Suppressor macrophage treated with lipopolysaccharide for 4 hours (primary cell): ENCODE measurements around the gene VEZT.
A peak's percentile ranks its signal among the peaks of the same experiment; 100 is the strongest.
"Not testable (repeated sequence)": the region's sequence is repeated elsewhere in the genome, so short reads cannot be mapped to it uniquely, and the experiment has no call there.

ENCODE experiments used
- DNase-seq: peaks from one replicate; pipeline ENCODE4 v3.0.0-alpha.2; 2020

VEZT gene, protein sequence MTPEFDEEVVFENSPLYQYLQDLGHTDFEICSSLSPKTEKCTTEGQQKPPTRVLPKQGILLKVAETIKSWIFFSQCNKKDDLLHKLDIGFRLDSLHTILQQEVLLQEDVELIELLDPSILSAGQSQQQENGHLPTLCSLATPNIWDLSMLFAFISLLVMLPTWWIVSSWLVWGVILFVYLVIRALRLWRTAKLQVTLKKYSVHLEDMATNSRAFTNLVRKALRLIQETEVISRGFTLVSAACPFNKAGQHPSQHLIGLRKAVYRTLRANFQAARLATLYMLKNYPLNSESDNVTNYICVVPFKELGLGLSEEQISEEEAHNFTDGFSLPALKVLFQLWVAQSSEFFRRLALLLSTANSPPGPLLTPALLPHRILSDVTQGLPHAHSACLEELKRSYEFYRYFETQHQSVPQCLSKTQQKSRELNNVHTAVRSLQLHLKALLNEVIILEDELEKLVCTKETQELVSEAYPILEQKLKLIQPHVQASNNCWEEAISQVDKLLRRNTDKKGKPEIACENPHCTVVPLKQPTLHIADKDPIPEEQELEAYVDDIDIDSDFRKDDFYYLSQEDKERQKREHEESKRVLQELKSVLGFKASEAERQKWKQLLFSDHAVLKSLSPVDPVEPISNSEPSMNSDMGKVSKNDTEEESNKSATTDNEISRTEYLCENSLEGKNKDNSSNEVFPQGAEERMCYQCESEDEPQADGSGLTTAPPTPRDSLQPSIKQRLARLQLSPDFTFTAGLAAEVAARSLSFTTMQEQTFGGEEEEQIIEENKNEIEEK

DNA sequence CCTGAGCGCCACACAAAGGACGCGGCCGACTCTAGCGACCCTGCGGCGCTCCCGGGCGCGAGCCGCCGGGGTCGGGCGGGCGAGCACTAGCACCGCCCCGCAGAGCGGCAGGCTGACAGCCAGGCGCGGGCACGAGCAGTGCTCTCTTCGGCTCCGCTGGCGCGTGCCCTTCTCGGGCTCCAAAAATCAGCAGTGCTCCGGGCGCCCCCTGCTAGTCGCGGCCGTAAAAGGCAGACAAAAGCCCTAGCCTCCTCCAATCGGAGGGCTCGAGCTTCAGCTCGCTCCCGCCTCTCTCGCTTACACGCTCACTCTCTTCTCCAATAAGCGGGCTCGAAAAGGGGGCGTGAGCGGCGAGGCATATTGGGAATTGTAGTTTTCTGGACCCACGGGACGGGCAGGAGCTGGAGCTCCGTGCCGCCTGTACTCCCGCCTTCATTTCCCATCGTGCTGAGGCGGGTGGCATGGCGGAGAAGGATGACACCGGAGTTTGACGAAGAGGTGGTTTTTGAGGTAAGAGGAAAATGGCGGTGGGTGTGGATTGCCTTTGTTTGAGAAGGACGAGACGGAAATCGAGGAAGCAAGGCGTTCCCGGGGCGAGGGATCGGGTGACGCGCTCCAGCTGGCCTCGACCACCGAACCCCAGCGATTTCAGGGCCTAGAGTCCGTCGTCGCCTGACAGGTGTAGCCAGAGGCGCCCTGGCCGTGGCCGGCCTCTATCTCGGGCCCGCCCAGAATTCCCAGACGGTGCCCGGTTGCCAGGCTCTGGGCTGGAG, at the start of gene VEZT, which contains the start of gene FGD6:
Gene VEZT, plus strand, starts transcription at position 431 of the 773 bp plus-strand sequence. Its CDS starts 44 bp downstream, at position 475.
Gene FGD6, minus strand, starts transcription at position 91 of the 773 bp plus-strand sequence. CDS start 227 bp downstream, outside the sequence.
- DNase-seq = peak; percentile 99

DNA sequence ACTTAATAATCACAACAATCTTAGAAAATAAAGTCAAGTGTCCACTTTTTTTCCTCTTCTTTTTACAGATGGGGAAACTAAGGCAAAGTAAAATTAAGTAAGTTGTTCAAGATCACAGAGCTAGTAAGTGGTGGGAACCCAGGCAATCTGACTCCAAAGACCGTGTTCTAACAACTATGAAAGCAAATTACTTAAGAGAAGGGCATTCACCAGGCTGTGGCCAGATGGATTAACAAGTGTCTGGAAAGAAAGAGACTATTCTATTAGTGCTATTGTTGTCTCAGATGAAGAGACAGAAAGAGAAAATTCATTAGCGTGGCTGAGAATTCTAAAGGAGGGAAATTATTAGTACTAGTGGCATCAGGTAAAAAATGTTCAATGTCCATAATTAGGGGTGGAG, 48.9 kb upstream of the VEZT start:
- DNase-seq = no peak

DNA sequence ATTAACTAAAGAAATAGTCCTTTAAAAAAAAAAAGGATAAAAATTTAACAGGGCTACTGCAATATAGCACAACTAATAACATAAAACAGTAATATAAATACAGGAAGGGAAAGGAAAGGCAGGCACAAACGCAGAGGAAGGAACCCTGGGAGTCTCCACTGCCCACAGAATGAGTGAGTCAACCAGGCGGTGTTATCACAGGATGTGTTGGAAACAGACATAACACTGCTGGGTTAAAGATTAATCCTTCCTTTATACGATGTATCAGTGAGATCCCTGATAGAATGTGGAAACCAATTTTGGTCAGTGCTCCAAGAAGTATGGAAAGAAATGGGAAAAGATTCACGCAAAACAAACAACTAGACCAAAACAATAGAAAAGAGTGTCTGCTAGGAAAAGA, 48.2 kb upstream of the VEZT start:
- peak; percentile 83 for DNase-seq

DNA sequence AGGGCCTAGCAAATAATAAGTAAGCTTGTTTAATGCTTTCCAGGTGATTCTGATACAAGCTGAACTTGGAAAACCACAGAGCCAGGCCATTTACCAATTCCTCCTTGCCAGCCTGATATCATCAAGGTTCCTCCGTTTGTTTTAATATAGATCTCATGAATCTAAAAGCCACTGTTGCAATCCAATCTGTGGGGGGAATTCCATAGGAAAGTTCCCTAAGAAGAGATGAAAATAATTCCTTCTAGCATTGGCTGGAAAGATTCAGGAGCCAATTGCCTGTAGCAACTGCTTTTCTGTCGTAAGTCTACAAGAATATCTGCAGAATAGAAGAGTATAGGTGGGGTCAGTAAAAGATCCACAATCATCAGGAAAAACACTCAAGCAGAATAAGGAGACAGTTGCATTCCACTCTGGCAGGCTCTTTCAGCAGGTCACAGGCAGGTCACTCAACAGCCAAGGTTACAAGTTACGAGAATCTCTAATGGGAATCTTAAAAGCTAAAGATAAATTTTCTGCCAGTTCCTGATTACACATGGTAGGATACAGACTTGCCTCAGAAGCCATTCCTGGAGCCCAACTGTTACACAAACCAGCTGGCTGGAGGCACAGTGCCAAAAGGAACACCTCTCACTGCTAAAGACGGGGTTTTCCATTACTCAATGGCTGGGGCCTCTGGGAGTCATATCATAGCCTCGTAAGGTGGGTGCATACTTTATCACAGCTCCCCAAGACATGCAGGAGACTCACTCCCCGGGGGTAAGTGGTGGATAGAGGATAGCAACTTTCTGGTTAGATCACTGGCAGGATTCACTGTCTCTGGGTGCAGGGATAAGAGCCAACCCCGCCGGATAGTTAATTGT, 44.0 kb upstream of the VEZT start:
- no peak for DNase-seq

DNA sequence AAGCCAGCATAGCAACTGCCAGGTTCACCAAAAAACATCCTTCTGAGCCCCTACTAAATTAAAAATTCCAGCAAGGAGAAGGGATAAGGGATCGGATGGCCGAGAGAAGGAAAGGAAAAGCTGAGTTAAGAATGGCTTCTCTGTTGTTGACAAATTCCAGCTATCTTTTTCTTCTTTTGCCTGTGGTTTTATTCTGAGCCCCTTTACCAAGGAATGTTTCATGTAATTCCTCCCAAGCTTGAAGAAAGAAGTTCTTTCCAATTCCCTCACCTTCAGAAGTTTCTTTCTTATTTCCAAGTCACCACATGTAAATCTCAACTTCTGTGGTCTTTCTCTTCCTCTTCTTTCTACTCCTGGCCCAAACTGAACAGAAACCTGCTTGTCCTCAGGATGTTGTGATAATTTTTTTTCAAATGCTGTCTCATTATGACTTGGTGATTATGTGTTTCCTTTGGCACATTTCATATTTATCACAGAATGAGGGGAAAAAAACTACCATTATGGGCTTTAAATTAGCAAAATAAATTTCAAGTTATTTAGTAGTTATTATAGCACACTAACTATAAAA, 40.3 kb upstream of the VEZT start:
- DNase-seq = no peak

DNA sequence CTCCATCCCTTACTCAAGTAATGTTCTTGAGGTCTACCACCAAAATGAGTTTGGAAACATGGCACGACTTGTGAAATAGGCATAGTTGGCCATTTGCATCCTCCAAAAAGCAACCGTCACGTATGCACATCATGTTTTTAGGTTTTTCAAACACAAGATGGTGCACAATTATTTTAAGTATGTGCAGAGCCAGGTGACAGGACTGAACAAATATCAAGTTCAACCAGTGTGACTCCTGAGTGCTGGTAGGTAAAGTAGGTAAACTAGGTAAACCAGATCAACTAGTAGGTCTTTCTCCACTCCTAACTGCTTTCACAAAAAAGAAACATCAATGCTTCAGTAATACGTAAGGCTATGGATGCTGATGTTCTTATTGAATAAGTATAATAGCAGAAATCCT, 39.5 kb upstream of the VEZT start:
- DNase-seq = no peak

- no peak for DNase-seq
Measured at GRCh38 chr12:95179011-95179410, 38.6 kb upstream of the VEZT start.

DNA sequence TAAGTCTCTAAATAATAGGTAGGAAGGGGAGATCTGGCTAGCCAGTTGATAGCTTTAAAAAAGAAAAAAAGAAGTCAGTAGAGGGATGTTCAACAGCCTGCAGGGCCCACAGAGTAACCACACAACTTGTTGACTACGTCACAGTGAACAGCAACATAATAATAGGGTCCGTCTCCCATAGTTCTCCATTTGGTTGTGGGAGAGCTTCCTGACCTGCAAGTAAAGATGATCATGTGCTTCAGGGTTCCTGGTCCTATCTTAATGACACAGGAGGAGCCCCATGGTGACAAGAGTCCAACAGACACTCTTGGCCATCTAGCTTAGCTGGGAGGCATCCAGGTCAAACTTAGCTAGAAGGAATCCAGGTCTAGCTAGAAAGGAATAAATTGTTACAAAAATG, 36.5 kb upstream of the VEZT start:
- DNase-seq = no peak

GRCh38 chr12:95182868-95183415, 34.7 kb upstream of the VEZT start:
- DNase-seq = no peak

DNA sequence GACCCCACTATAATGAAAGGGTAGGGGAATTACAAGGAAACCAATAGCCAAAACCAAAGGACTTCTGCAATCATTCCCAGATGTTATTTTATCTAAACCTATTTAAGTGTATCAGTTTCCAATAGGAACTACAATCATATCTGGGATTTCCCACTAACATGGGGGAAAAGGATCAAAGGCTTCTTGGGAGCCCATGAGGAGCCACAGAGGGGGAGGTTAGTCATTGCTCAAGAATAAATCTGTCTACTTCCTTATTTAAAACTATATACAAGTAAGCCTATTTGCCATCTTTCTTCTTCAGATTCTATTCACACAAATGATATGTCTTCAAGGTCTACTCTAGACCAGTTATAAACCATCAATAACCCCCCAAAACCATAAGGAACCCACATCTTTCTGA, 33.5 kb upstream of the VEZT start:
- DNase-seq = peak; percentile 68

DNA sequence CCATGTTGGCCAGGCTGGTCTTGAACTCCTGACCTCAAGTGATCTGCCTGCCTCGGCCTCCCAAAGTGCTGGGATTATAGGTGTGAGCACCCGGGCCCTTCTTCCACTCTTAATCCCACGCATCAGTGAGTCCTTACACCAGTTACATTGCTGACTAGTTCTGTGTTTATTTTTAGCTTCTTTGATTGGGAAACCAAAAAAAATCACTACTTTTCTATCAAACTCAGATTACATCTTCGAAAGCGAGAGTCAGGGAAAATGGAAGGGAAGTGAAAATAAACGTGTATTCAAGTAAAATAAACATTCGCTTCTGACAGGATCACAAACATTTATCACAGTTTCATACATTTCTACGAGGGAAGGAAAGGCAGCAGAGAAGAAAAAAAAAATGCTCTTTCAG, 32.5 kb upstream of the VEZT start:
- DNase-seq = peak; percentile 73

DNA sequence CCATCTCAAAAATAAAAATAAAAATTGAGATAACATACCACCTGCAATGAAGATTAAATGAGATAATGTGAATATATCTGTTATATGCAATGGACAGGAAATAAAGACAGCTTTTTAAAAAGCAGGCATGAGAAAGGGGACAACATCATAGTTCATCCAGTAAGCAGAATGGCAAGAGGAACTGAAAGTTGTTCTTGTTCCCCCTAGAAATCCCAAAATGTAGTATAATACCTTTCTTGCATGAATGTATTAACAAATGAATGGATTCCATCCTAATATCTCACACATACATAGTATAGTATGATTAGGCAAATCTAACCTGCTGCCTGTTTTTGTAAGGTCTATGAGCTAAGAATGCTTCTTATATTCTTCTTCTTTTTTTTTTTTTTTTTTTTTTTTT, 31.8 kb upstream of the VEZT start:
- peak; percentile 59 for DNase-seq

DNA sequence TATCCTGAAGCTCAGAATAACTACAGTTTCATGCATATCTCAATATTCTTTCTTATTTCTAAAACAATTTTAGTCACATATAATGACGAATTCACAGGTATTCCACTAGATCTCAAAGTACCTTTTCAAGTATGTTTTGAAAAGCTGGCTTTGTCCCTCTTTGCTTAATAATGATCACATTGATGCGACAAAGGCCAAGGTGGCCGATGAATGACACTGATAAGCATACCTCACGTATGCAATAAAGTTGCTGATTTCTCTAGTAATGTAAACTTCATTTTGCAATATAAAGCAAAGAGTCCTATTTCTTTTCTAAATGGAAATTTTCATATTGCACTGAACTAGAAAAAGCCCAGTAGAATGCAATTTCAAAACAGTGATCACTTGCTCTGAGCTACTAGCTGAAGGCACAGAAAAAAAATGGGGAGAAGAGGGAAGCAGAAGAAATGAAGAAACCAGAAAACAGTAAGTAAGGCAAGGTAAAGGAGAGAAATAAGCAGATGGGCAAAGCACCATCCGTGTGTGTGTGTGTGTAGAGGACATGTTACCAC, 29.7 kb upstream of the VEZT start:
- DNase-seq = no peak

DNA sequence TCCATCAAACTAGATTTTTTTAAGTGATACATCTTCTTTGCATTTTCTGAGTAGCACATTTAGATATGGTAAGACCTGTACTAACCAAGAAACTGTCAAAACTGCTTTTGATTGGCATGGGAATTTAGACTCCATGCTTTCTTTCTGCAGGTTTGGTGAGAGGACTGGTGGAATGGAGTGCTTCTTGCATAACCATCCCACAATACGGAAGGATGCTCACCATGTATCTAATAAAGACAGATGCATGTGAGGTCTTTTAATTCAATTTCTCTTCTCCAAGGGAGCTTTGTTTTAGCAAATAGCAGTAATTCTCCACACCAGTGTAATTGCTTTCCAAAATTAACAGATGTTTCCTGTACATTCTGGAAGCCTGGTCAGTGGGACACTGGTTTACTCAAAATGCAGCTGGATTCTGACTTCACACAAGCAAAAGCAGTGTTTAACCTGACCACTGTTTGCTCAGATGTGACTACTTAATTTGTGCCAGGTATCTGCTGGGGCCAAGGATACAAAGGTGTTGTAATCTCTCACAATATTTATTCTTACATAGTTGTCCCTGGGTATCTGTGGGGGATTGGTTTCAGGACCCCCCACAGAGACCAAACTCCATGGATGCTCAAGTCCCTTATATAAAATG, 26.4 kb upstream of the VEZT start:
- DNase-seq = no peak

DNA sequence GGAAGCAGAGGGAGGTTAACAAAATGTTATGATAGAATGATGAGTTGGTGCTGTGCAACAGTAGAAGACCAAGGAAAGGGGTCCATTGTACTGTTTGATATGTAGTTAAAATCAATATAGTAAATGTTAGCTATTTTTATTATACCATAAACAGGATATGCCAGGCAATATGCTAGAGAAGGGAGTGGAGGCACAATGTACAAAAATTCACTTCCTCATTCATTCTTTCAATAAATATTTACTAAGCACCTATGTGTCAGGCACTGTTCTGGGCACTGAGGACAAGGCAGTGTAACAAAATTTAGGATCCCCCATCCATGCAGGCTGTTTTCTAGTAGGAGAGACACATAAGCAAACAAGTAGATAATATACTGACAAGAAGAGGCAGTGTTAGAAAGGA, 25.3 kb upstream of the VEZT start:
- no peak for DNase-seq

DNA sequence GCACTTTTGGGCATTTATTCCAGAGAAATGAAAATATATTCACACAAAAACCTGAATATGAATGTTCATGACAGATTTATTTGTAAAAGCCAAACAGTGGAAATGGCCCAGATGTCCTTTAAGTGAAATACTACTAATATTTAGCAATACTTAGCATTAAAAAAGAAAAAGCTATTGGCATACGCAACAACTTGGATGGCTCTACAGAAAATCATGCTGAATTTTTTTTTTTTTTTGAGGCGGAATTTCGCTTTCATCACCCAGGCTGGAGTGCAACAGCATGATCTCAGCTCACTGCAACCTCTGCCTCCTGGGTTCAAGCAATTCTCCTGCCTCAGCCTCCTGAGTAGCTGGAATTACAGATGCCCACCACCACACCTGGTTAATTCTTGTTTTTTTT, 24.5 kb upstream of the VEZT start:
- no peak for DNase-seq

DNA sequence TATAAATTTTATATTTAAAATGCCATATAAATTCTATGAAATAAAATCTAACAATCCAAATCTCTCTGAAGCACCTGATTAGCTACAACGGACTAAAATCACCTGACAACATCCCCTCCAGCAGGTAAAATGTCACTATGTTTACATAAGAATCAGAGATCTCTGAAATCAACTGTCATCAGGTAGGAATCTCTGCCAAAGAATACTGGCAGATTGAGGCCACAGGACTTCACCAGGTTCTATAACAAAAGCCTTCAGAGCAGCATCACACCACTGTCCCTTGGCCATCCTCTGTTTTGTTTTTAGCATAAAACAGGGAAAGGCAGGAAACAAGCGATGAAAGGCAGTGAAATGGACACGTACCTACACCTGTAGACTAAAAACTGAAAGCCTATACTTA, 22.5 kb upstream of the VEZT start:
- no peak for DNase-seq

DNA sequence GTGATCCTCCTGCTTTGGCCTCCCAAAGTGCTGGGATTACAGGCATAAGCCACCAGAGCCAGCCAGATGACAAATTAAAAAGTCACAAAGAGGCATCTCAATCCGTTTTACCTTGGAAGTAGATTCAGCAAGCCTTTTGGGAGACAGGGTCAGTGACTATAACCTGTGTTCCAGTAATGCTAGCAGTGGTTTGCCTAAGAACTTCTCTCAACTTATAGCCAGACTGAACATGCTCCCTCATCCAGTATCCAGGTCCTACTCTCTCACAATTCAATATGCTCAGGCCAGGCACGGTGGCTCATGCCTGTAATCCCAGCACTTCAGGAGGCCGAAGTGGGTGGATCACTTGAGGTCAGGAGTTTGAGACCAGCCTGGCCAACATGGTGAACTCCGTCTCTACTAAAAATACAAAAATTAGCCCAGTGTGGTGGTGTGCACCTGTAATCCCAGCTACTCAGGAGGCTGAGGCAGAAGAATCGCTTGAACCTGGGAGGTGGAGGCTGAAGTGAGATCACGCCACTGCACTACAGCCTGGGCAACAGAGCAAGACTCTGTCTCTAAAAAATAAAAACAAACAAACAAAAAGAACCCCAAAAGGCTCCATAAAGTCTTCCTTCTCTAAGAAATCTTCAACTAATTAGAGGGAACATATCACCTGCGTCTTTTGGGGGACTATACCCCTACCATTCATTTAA, 20.6 kb upstream of the VEZT start:
- not testable (repeated sequence) for DNase-seq

DNA sequence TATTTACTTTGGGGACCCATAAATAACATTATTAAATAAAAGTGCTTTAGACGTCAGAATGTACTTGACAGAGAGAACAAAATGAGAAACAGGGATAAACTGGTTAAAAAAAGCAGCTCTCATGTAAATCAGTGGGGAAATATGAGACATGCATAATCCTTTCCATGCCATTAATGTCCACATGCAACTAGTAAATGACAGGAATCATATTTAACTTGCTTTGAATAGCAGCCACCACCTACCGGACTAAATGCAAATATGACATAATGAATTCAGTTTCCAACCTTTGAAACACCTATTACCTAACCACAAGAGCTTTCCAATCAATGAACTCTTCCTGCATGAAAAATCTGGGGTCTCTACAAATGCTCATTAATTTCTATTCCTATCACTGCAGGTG, 20.0 kb upstream of the VEZT start:
- no peak for DNase-seq

- peak; percentile 73 for DNase-seq
Measured at GRCh38 chr12:95198914-95199313, 18.7 kb upstream of the VEZT start.
